Measurements from ENCODE around the gene TMEM229B. TPM values are rescaled to one million over a fixed set of nuclear protein-coding genes. Genes with fewer than 3 reads are reported as not detected.

The TMEM229B gene
- total RNA-seq, 1 donor from 2014 or later = 0.26 TPM

- Histone ChIP-seq H3K27me3 (ENCODE audit: control insufficient read depth, insufficient read depth, low read length) (no peaks in the 10 kb centered on the region), H3K36me3 (ENCODE audit: control insufficient read depth, insufficient read depth, low read length) (no peaks in the 10 kb centered on the region), H3K4me3 (ENCODE audit: low read depth, low read length) (peak overlapping the region; percentile 62)
- DNase-seq (ENCODE audit: low read depth) = no peak
- no peak for TF ChIP-seq CTCF (IDR thresholded peaks at IDR 0.05; ENCODE audit: insufficient read depth, low read length, severe bottlenecking)
- FAIRE-seq = no peak
These were observed 25.7 kb upstream of the TMEM229B start for GRCh38 chr14:67514203-67514607.

- Histone ChIP-seq H3K4me3 (ENCODE audit: low read depth, low read length) (no peak overlapping the region), H3K36me3 (ENCODE audit: control insufficient read depth, insufficient read depth, low read length) (no peaks in the 10 kb centered on the region), H3K27me3 (ENCODE audit: control insufficient read depth, insufficient read depth, low read length) (no peaks in the 10 kb centered on the region)
- FAIRE-seq (no peak), DNase-seq (ENCODE audit: low read depth) (no peak)
- TF ChIP-seq CTCF (IDR thresholded peaks at IDR 0.05; ENCODE audit: insufficient read depth, low read length, severe bottlenecking) = no peak
These were observed 25.1 kb upstream of the TMEM229B start for GRCh38 chr14:67513631-67514108.

GRCh38 chr14:67512463-67513310 lies 24.2 kb upstream of the TMEM229B start:
- TF ChIP-seq CTCF (IDR thresholded peaks at IDR 0.05; ENCODE audit: insufficient read depth, low read length, severe bottlenecking) = no peak

GRCh38 chr14:67510836-67511235 lies 22.3 kb upstream of the TMEM229B start:
- H3K4me3 ChIP-seq (ENCODE audit: low read depth, low read length) = no peak overlapping the region
- FAIRE-seq = no peak
- DNase-seq (ENCODE audit: low read depth) = peak; percentile 6
- H3K27me3 ChIP-seq (ENCODE audit: control insufficient read depth, insufficient read depth, low read length) = no peaks in the 10 kb centered on the region
- TF ChIP-seq CTCF (IDR thresholded peaks at IDR 0.05; ENCODE audit: insufficient read depth, low read length, severe bottlenecking) = no peak
- H3K36me3 ChIP-seq (ENCODE audit: control insufficient read depth, insufficient read depth, low read length) = no peaks in the 10 kb centered on the region

More at GRCh38 chr14:67512463-67513310, 24.2 kb upstream of the TMEM229B start:
- no peak for DNase-seq (ENCODE audit: low read depth)
- Histone ChIP-seq H3K4me3 (ENCODE audit: low read depth, low read length) (no peak overlapping the region), H3K27me3 (ENCODE audit: control insufficient read depth, insufficient read depth, low read length) (no peaks in the 10 kb centered on the region), H3K36me3 (ENCODE audit: control insufficient read depth, insufficient read depth, low read length) (no peaks in the 10 kb centered on the region)
- no peak for FAIRE-seq

GRCh38 chr14:67510121-67510520 lies 21.6 kb upstream of the TMEM229B start:
- DNase-seq (ENCODE audit: low read depth) (peak; percentile 60), FAIRE-seq (no peak)
- TF ChIP-seq CTCF (IDR thresholded peaks at IDR 0.05; ENCODE audit: insufficient read depth, low read length, severe bottlenecking) = no peak
- Histone ChIP-seq H3K36me3 (ENCODE audit: control insufficient read depth, insufficient read depth, low read length) (no peaks in the 10 kb centered on the region), H3K4me3 (ENCODE audit: low read depth, low read length) (no peak overlapping the region), H3K27me3 (ENCODE audit: control insufficient read depth, insufficient read depth, low read length) (no peaks in the 10 kb centered on the region)
